ENCODE measurements around the gene STXBP5L.
A peak's percentile ranks its signal among the peaks of the same experiment; 100 is the strongest.
"Not testable (repeated sequence)": the region's sequence is repeated elsewhere in the genome, so short reads cannot be mapped to it uniquely, and the experiment has no call there.

STXBP5L gene

GRCh38 chr3:121155028-121155427 lies 247.0 kb downstream of the STXBP5L start:
- no peak for DNase-seq
- no peak overlapping the region for H3K4me3 ChIP-seq (ENCODE audit: low read depth, low read length)
- TF ChIP-seq, protein P1, sequence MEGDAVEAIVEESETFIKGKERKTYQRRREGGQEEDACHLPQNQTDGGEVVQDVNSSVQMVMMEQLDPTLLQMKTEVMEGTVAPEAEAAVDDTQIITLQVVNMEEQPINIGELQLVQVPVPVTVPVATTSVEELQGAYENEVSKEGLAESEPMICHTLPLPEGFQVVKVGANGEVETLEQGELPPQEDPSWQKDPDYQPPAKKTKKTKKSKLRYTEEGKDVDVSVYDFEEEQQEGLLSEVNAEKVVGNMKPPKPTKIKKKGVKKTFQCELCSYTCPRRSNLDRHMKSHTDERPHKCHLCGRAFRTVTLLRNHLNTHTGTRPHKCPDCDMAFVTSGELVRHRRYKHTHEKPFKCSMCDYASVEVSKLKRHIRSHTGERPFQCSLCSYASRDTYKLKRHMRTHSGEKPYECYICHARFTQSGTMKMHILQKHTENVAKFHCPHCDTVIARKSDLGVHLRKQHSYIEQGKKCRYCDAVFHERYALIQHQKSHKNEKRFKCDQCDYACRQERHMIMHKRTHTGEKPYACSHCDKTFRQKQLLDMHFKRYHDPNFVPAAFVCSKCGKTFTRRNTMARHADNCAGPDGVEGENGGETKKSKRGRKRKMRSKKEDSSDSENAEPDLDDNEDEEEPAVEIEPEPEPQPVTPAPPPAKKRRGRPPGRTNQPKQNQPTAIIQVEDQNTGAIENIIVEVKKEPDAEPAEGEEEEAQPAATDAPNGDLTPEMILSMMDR (IDR thresholded peaks at IDR 0.05; ENCODE audit: low read depth, low read length): no peak
- no peaks in the 10 kb centered on the region for H3K9me3 ChIP-seq (ENCODE audit: severe bottlenecking)
- no peak overlapping the region for H3K27ac ChIP-seq
- H3K36me3 ChIP-seq: no peaks in the 10 kb centered on the region
- H3K27me3 ChIP-seq (ENCODE audit: insufficient read depth, low read depth, severe bottlenecking): no peaks in the 10 kb centered on the region

DNA sequence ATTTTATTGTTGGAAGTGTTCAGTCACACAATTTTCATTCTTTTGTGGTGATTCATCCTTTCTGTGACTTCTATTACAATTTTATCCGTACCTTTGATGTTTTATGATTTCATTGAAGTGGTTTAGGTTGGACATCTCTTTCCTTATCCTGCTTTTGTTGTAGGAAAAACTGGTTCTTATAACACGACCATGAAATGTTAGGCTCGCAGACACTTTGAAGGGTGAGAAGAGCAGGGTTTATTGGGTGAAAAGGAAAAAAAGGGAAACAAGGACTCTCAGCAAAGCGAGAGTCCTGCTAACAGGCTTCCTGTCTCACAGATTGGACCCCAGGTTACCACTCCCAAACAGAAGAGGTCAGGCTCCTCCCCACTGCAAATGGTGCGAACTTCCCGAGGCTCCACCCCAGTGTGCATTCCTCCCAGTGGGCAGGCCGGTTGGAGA lies 257.4 kb downstream of the STXBP5L start:
- Histone ChIP-seq H3K9me3 (ENCODE audit: severe bottlenecking) (no peaks in the 10 kb centered on the region), H3K36me3 (no peaks in the 10 kb centered on the region), H3K4me3 (ENCODE audit: low read depth, low read length) (no peak overlapping the region), H3K27me3 (ENCODE audit: insufficient read depth, low read depth, severe bottlenecking) (no peaks in the 10 kb centered on the region), H3K27ac (no peak overlapping the region)
- TF ChIP-seq, protein P1 (IDR thresholded peaks at IDR 0.05; ENCODE audit: low read depth, low read length): no peak
- no peak for DNase-seq

- no peaks in the 10 kb centered on the region for H3K36me3 ChIP-seq
- no peak for DNase-seq
- H3K9me3 ChIP-seq (ENCODE audit: severe bottlenecking): no peaks in the 10 kb centered on the region
- H3K4me3 ChIP-seq (ENCODE audit: low read depth, low read length): no peak overlapping the region
- no peaks in the 10 kb centered on the region for H3K27me3 ChIP-seq (ENCODE audit: insufficient read depth, low read depth, severe bottlenecking)
- H3K27ac ChIP-seq: no peak overlapping the region
- TF ChIP-seq, protein P1 (IDR thresholded peaks at IDR 0.05; ENCODE audit: low read depth, low read length): no peak
Observed at GRCh38 chr3:121167374-121168139, 259.6 kb downstream of the STXBP5L start.

DNA sequence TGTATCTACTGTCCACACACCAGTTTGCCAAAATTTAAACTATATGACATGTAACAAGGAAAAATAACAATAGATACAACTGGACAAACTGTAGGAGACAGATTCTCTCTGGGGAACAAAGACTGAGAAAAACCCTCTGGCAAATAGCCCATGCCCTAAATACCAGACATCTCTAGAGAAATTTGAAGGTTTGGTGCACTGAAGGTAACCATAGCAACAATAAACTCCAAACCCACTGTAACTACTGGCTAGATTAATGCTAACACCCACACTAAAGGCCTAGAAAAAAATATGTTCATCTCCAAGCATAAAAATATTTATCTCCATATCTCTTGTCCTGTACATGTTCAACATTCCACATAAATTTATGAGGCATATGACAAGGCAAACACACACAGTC lies 267.1 kb downstream of the STXBP5L start:
- Histone ChIP-seq H3K36me3 (no peaks in the 10 kb centered on the region), H3K9me3 (ENCODE audit: severe bottlenecking) (peaks cover 5% of the 10 kb centered on the region), H3K4me3 (ENCODE audit: low read depth, low read length) (no peak overlapping the region), H3K27ac (no peak overlapping the region), H3K27me3 (ENCODE audit: insufficient read depth, low read depth, severe bottlenecking) (no peaks in the 10 kb centered on the region)
- no peak for DNase-seq
- TF ChIP-seq, protein P1 (IDR thresholded peaks at IDR 0.05; ENCODE audit: low read depth, low read length): no peak

GRCh38 chr3:121190626-121191025 lies 282.6 kb downstream of the STXBP5L start:
- not testable (repeated sequence) for H3K36me3 ChIP-seq; H3K9me3 ChIP-seq (ENCODE audit: severe bottlenecking); H3K27me3 ChIP-seq (ENCODE audit: insufficient read depth, low read depth, severe bottlenecking); H3K27ac ChIP-seq; H3K4me3 ChIP-seq (ENCODE audit: low read depth, low read length)
- peak; percentile 5 for DNase-seq

DNA sequence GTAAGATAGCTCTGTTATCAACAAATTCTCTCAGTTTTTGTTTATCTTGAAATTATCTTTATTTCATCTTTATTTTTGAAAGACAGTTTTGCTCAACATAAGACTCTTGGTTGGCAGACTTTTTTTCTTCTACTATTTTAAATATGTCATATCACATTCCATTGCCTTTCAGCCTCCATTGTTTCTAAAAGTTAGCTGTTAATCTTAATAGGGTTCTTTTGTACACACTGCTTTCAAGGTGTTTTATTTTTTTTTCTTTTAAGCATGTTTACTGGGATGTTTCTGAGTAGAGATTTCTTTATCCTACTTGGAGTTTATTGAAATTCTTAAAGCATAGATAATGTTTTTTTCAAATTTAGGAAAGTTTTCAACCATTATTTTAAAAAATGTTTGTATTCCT lies 294.6 kb downstream of the STXBP5L start:
- no peaks in the 10 kb centered on the region for H3K27me3 ChIP-seq (ENCODE audit: insufficient read depth, low read depth, severe bottlenecking)
- H3K36me3 ChIP-seq: no peaks in the 10 kb centered on the region
- no peak overlapping the region for H3K4me3 ChIP-seq (ENCODE audit: low read depth, low read length)
- peaks cover 2% of the 10 kb centered on the region for H3K9me3 ChIP-seq (ENCODE audit: severe bottlenecking)
- TF ChIP-seq, protein P1 (IDR thresholded peaks at IDR 0.05; ENCODE audit: low read depth, low read length): no peak
- no peak overlapping the region for H3K27ac ChIP-seq
- DNase-seq: no peak
